T-helper 9 cell (primary cell): ENCODE measurements around the gene SH2D3C.
"Not testable (repeated sequence)": the region's sequence is repeated elsewhere in the genome, so short reads cannot be mapped to it uniquely, and the experiment has no call there.

ENCODE experiments used
- DNase-seq: peaks from one replicate; pipeline ENCODE4 v3.0.0-alpha.2; 2020

Gene SH2D3C

DNA sequence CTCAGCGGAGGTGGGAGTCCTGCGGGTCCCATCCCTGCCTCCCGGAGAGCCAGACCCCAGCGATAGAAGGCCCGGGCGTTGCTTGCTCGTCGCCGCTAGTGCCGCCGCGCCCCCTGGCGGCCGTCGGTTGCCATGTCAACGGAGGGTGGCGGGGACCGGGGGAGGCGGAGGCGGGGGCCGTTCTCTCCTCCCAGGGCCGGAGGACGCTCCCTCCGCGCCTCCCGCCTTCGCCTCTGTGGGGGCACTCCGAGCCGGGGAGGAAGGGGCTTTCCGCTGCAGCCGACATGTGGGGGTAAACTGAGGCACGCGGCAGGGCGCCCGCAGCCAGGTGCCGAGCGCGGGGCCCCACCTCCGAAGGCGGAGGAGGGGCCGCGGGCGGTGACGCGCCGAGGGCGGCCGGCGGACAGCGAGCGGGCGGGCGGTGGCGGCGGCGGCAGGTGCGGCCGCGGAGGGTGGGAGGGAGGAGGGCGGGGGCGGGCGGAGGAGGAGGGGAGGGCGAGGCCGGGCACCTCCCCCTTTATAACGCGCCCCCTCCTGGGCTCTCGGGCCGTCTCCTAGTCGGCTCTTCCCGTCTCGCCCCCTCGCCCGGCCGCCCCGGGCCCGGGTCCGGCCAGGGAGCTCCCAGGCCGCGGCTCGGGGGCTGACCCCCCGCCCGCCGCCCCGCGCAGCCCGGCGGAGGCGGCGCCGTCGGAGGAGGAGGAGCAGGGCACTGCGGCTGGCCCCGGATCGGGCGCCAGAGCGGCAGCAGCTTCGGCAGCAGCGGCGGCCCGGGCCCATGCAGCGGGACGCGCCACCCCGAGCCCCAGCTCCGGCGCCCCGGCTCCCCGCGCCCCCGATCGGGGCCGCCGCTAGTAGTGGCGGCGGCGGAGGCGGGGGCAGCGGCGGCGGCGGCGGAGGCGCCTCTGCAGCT lies 6.8 kb upstream of the SH2D3C start:
- DNase-seq: peak; percentile 85

DNA sequence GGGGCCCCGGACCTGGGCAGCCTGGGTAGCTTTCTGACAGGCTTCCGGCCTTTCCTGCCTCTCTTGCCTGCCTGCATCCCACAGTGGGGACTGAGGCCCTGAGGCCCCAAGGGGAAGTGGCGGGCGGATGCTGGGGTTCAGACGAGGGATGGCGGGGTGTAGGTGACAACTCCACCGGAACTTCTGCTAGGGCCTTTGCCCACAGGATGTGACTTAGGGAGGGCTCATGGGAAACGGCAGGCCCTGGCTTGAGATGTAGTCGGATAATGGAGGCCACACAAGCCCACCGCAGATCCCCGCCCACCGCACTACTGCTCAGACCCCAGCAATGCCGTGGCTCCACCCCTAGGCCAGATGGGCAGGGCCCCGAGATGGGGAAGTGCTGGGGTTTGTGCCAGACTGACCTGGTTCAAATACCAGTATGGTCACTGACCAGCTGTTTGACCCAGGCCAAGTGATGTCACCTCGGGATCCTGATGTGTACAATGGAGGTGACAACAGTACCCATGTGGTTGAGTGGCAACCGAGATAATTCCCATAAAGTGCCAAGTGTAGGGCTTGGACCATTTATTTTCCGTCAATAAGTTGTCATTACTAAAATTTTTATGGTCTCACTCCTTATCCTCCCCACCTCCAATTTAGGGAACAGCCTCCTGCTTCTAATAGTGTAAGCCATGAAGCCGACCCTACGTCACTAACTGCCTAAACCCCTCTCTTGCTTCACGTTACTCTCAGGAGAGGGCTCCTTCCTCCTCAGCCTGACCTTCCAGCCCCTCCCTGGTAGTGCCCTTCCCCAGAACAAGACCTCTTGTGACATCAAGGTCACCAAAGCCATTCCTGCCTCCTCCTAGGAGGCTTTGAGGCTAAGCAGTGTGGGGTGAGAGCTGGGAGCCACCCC lies 4.9 kb upstream of the SH2D3C start:
- peak; percentile 66 for DNase-seq

DNA sequence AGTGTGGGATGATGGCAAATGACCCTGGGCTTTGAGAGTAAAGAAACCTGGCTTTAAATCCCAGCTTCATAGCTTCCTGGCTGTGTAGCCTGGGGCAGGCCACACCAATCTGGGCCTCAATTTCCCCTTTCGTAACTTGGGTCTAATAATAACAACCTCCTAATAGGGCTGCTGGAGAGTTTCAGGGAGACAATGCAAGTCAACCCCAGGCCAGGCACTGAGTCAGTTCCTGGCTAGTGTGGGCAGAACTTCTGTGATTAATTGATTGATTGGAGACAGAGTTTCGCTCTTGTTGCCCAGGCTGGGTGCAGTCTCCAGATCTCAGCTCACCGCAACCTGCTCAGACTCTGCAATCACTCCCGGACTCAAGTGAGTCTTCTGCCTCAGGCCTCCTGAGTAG lies 3.3 kb upstream of the SH2D3C start:
- DNase-seq: no peak

DNA sequence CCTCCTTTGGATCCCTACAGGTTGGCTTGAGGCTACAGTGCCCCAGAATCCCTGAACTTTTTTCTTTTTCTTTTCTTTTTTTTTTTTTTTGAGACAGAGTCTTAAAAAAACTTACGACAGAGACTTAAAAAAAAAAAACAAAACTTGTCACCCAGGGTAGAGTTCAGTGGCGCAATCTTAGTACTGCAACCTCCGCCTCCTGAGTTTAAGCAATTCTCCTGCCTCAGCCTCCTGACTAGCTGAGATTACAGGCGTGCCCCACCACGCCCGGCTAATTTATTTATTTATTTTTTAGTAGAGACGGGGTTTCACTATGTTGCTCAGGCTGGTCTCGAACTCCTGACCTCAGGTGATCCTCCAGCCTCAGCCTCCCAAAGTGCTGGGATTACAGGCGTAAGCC lies 2.4 kb upstream of the SH2D3C start:
- not testable (repeated sequence) for DNase-seq

DNA sequence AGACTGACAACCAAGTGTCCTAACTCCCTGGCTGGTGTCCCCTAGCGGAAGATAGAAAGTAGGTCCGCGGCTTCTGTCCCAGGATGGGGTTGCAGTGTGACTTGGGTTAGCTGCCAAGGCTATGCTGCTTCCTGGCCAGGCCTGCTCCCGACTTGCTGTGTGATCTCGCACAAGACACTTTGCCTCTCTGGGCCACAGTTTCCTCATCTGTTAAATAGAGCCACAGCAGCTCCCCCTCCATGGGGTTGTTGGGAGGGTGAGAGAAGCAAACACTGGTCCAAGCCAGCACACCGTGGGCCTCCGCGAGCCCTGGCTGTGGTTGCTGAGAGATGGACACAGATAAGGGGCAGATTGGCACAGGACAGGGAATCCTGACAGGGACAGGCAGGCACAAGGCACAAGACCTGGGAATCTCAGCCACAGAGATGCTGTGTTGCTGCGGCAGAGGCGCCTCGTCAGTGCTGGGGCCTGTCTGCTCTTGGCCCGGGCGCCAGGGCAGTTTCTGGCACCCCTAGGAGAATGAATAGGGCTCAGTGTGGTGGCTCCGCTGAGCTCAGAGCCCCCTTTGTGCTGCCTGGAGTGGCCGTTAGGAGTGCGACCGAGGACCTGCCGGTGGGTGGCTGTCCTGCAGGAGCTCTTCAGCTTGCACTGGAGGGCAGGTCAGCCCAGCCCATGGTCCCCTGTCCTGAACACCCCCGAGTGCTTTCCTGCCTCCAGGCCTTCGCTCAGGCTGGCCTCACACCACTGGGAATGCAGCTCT lies 1.8 kb upstream of the SH2D3C start:
- DNase-seq: no peak

DNA sequence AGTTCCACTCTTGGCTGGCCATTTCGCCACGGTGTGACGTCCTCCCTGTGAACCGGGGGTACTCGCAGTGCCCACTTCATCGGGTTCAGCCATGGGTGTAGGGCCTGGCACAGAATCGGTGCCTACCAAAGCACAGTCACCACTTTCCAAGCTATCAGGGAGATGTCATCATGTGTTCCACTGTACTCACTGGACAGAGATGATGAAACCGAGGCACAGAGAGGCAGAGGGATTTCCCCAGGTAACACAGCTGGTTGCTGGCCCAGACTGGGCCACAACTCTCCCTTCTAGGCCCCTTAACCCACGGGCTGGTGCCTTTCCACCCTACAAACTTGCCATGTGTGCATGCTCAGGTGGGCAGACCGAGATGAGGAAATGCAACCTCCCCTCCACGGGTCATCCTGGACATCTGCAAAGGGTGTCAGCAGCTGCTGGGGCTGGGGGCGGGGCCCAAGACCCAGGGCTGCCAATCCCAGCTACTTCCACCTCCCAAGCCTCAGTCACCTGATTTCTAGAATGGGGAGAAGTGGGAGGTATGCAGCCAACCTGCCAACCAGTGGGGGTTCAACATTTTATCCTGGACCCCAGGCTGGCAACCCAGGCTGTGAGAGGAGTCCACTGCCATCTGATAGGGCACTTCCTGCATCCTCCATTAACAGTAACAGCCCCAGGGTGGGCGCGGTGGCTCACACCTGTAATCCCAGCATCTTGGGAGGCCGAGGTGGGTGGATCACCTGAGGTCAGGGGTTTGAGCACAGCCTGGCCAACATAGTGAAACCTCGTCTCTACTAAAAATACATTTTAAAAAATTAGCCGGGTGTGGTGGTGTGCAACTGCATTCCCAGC lies 893 bp upstream of the SH2D3C start:
- DNase-seq: peak; percentile 31

DNA sequence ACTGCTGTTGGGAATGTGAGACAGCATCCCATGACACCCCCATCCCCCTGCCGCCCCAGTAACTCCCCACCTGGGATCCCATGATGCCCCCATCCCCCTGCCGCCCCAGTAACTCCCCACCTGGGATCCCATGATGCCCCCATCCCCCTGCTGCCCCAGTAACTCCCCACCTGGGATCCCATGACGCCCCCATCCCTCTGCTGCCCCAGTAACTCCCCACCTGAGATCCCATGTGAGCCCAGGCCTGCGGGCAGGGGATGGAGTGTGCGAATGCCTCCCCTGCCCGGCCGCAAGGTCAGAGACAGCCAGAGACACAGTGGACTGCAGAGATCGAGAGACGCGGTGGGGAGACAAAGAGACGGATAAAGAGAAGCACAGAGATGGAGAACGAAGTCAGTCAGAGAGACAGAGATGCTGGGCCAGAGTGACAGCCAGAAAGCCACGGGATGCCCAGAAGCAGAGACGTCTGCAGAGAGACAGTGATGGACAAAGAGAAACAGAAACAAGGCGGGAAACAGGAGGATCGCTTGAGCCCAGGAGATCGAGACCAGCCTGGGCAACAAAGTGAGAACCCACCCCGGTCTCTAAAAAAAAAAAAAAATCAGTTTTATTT lies 992 bp downstream of the SH2D3C start:
- no peak for DNase-seq

DNA sequence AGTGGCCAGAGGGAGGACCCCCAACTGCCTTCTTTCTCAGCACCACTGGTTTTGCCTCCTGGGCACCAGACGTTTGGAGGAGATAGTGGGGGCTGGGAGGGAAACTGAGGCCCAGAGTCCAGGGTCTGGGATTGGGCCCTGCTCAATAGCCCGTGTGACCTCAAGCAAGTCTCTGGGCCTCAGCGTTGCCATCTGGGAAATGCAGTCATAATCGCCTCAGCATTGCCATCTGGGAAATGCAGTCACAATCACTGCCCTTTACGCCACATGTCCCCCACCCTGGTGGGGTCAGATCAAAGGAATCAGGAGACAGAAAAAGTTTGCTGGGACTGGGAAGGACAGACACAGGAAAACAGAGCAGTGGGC lies 1.6 kb downstream of the SH2D3C start:
- no peak for DNase-seq

DNA sequence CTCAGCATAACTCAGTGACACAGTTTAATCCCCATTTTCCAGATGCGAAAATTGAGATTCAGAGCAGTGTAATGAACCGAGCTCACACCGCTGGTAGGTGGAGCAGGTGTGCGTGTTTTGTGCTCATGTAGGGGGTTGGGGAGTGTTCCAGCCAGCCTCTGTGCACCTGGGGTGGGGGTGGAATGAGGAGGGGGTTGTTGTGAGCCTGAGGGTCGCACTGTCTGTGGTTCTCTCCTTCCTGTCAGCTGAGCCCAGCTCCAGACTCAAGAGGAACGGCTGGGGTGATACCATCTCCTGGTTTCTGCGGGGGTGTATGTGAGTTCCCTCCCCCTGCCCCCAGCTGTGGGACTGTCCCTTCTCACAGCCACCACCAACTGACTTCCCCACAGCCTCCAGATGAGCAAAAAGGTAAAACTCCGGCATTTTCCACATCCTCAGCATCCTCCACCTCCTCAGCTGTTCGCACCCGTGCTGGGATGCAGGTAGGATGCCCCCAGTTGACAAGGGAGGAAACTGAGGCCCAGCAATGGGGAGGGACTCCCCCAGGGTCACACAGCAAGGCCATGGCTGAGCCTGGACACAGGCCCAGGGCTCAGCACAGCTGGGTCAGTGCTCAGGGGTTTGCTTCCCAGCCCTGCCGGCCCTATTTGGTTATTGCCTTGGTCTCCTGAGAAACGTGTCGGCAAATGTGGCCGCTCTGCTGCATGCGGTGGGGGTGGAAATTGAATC lies 2.1 kb downstream of the SH2D3C start:
- peak; percentile 61 for DNase-seq

DNA sequence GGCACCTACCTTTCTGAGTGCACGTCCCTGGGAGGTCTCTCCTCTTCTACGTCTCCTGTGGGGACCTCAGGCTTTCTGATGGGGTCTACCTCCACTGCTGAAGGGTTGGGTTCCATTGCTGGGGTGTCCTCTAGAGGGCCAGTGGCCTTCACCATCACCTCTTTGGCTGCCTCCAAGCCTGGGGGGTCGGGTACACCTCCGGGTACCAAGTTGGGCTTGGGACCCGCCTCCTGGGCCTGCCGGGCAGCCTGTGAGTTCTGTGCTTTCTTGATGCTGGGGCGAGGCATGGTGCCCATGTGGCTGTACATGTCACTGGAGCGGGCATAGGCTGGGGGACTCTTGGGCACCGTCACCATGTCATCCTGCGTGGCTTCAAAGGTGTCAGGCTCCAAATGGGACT lies 4.5 kb downstream of the SH2D3C start:
- DNase-seq: no peak

DNA sequence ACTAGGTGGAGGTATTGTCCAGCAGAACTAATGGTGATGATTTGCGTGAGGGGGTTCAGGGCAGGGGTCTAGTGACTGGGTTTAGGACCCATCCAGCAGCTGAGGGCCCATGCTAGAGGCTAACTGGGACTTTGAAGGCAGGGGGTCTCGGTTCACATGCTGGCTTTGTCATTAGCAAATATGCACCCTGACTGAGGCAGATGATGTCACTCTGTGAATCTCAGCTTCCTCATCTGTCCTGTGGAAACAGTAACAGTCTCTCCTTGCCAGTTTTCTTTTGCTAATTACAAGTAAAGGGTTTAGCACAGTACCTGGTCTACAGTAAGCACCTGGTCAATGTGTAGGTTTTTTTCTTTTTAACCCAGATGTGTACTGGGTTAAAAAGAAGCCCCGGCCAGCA lies 5.2 kb downstream of the SH2D3C start:
- no peak for DNase-seq

DNA sequence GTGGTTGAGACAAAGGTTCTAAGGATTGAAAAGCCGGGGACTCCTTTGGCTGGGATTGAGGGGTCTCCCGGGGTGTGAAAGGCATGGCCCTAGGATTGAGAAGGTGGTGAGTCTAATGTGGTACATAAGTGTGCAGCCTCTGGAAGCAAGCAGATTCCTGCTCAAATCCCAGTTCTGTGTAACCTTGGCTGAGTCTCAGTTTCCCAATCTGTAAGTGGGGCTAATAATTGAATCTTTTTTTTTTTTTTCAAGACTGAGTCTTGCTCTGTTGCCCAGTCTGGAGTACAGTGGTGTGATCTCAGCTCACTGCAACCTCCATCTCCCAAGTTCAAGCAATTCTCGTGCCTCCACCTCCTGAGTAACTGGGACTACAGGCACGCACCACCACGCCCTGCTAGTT lies 5.9 kb downstream of the SH2D3C start:
- no peak for DNase-seq

DNA sequence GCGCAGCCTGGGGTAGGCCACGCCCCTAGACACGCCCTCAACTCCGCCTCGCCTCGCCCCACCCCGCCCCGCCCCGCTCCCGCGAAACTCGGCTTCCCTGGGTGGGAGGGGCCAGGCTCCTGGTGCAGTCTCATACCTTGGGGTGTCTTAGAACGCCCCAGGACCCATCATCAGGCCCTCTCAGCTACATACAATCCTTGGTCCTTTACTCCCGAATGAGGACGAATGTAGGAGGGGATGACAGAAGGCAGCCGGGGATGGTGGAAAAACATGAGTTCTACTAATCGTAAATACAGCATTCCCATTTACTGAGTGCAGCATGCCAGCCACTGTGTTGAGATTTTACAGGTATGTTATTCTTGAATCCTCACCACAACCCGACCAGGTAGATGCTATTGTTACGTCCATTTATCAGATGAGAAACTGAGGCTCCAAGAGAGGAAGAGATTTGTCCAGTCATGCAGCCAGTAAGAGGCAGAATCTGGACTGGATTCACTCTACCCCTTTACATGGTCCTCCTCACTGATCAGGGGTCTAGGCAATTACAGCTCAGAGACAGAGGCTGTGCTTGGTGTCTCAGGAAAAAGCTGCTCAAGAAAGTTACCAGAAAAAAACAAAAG lies 6.8 kb downstream of the SH2D3C start:
- no peak for DNase-seq

DNA sequence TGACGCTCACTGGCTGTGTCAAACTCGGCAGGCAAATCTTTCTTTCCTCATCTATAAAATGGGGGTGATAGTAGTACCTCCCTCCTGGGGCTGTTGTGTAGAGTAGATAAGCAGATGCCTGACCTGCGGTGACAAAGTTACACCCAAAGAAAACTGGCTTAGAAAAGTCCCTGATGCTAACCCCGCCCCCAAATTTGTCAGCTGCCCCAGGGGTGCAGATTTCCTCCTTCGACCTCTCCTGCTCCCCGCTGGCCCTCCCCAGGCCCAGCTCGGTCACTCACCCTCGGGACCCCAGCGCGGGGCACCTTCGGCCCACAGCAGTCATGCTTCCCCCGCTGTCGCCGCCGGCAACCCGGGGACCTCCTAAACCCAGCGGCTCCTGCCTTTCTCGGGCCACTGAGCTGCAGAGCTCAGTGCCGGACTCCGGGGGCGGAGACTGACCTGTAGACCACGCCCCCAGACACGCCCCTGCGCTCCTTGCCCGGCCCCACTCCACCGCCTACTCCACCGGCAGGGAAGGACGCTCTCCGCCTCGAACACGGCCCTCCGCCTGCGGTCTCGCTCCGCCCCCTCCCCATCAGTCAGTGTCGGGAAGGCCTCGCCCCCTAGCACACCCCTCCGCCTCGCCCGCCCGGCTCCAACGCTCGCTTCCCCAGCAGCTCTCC lies 7.4 kb downstream of the SH2D3C start:
- DNase-seq: peak; percentile 90

DNA sequence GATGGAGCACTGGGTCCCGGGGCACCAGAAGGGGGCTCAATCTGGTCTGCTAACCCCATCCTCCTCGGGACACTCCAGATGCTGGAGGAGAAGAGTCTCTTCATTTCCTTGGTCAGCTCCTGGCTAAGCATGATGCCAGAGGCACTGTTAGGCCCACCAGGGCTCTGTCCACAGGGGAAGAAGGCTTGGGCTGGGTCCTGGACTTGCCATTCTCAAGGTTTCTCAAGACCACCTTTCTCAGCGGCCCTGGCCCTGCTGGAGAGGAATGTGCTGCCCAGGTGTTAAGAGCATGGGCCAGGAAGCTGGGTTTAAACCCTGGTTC lies 7.9 kb downstream of the SH2D3C start:
- DNase-seq: no peak

DNA sequence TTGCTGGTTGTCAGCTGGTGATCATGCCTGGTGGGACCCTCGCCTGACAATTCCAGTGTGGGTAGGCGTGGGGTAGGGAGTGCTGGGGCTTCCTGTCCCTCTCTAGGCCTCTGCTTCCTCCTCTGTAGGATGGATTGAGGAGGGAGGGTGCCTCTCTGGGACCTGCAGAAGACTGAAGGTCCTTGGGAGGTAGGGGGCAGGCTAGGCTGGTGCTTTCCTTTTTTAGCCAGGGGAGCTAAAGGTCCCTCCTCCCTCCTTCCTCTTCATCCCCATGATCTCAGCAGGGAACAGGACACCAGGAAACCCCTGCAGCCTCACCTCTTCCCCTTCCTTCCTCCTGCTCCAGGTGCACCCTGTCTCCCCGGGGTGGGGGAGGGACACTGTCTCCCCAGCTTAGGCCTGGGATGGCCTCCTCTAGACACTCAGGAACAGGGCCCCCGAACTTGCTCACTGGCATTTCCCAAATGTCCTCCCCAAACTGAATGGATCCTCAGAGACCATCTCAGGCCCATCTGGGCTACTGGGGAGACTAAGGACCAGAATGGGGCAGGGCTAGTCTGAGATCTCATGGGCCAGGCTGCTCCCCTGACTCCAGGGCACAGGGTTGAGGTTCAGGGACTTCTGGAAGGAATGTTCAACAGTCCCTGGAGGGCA lies 8.4 kb downstream of the SH2D3C start:
- DNase-seq: no peak

DNA sequence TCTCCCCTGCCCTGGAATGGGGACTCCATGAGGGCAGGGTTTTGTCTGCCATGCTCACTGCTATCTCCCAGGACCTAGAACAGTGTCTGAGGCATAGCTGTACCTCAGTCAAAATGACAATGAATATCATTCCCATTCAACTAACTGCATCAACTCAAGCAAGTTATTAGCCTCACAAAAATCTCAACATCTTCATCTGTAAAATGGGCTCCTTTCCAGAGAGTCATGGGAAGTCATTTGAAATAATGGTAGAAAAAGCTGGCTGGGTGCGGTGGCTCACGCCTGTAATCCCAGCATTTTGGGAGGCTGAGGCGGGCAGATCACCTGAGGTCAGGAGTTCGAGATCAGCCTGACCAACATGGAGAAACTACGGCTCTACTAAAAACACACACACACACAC lies 9.4 kb downstream of the SH2D3C start:
- no peak for DNase-seq

DNA sequence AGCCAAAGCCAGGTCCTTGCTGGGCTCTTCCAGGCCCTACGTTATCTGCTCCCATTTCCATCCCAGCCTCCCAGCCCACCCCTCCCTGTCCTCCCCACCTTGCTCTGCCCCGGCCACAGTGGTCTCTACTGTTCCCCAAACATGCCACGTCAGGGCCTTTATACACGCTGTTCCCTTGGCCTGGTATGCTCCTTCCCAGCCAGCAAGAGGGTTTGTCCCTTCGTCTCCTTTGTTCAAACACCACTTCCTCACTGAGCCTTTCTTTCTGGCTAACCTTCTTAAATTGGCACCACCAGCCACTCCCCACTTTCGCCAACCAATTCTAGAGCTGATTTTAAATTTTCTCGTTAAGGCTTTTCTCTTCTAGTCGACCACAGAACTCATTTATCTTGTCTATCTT lies 9.8 kb downstream of the SH2D3C start:
- DNase-seq: no peak

DNA sequence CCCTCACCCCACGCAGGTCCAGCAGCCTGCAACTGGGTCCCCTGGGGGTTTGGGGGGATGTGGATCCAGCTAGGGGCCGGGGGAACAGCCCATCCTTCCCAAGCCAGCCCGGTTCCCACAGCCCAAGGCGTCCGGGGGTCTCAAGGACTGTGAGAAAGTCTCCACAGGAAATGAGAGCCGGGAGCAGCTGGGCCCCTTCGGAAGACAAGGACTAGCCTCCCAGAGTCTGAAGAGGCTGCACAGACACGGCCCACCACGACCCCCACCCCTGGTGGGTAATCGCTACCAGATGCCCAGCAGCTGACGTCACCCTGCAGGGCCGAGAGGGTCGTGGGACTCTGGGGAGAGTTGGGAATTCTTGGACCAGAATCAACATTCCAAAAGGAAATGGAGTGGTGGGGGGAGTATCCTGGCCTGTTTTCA lies 10.5 kb downstream of the SH2D3C start:
- DNase-seq: no peak

DNA sequence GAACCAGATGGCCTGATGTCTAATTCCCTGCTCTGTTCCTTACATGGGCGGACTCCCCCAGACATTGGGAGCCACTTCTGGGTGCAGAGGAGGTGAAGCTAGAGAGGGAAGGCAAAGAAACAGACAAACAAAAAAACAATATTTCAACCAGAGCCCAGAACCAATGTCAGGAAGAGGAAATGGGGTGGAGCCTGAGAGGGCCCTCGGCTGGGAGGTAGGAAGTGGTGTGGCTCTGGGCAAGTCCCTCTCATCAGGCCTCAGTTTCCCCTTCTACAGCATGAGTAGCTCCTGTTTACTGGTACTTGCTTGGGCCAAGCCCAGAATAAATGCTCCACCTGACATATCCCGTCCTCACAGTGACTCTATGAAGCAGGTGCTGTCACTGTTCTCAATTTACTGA lies 11.1 kb downstream of the SH2D3C start:
- DNase-seq: no peak
